Astrocyte (in vitro differentiated cells and primary cell): ENCODE measurements around the gene ZNF786. TPM values are rescaled to one million over a fixed set of nuclear protein-coding genes. Genes with fewer than 3 reads are reported as not detected.

Experiments
- DNase-seq: peaks from one replicate; pipeline ENCODE4 v3.0.0-alpha.2; 2010; ENCODE audit warnings: low read depth
- FAIRE-seq: peaks from 2 replicates; lab custom pipeline; 2011; peaks lifted over from hg19 to GRCh38; lab: Jason Lieb, UNC
- H2AFZ ChIP-seq: 2 replicates; pipeline ENCODE4 v1.6.0; 2012; ENCODE audit warnings: low read depth, low read length, inconsistent platforms
- H3K27ac ChIP-seq: 2 replicates; pipeline ENCODE4 v1.5.1; 2011; ENCODE audit warnings: low read depth, low read length, inconsistent platforms
- H3K27me3 ChIP-seq: 2 replicates; pipeline ENCODE4 v1.6.0; 2011; ENCODE audit warnings: low read length, inconsistent platforms; ENCODE audit not compliant: insufficient read depth
- H3K36me3 ChIP-seq: 2 replicates; pipeline ENCODE4 v1.5.1; 2011; ENCODE audit warnings: low read length, inconsistent platforms; ENCODE audit not compliant: insufficient read depth
- H3K4me1 ChIP-seq: 2 replicates; pipeline ENCODE4 v1.5.1; 2011; ENCODE audit warnings: low read length, inconsistent platforms; ENCODE audit not compliant: insufficient read depth
- H3K4me2 ChIP-seq: 2 replicates; pipeline ENCODE4 v1.6.0; 2012; ENCODE audit warnings: low read length, inconsistent platforms
- H3K4me3 ChIP-seq: 2 replicates; pipeline ENCODE4 v1.5.1; 2011; ENCODE audit warnings: low read depth, mild to moderate bottlenecking, low read length, inconsistent platforms; ENCODE audit not compliant: insufficient read depth
- H3K79me2 ChIP-seq: 2 replicates; pipeline ENCODE4 v1.6.0; 2012; ENCODE audit warnings: mild to moderate bottlenecking, low read length, inconsistent platforms; ENCODE audit not compliant: insufficient read depth
- H3K9ac ChIP-seq: 2 replicates; pipeline ENCODE4 v1.6.0; 2012; ENCODE audit warnings: mild to moderate bottlenecking, low read length, inconsistent platforms
- H3K9me3 ChIP-seq: 2 replicates; pipeline ENCODE4 v1.5.1; 2012; ENCODE audit warnings: low read depth, mild to moderate bottlenecking, low read length, inconsistent platforms; ENCODE audit not compliant: insufficient read depth
- H4K20me1 ChIP-seq: 2 replicates; pipeline ENCODE4 v1.6.0; 2012; ENCODE audit warnings: low read length, inconsistent platforms; ENCODE audit not compliant: insufficient read depth
- H3K27ac Mint-ChIP-seq: one replicate; pipeline ENCODE4 v1.8.0; 2021; ENCODE audit warnings: mild to moderate bottlenecking, mixed read lengths; ENCODE audit not compliant: unreplicated experiment
- H3K27me3 Mint-ChIP-seq: one replicate; pipeline ENCODE4 v1.8.0; 2021; ENCODE audit warnings: low read depth, mixed read lengths; ENCODE audit not compliant: unreplicated experiment
- H3K36me3 Mint-ChIP-seq: one replicate; pipeline ENCODE4 v1.8.0; 2021; ENCODE audit warnings: low read depth, mixed read lengths; ENCODE audit not compliant: unreplicated experiment
- H3K4me1 Mint-ChIP-seq: one replicate; pipeline ENCODE4 v1.8.0; 2021; ENCODE audit warnings: low read depth, mixed read lengths; ENCODE audit not compliant: unreplicated experiment
- H3K4me3 Mint-ChIP-seq: one replicate; pipeline ENCODE4 v1.8.0; 2021; ENCODE audit warnings: mild to moderate bottlenecking, moderate library complexity, mixed read lengths; ENCODE audit not compliant: unreplicated experiment
- H3K9me3 Mint-ChIP-seq: one replicate; pipeline ENCODE4 v1.8.0; 2021; ENCODE audit warnings: mild to moderate bottlenecking, mixed read lengths; ENCODE audit not compliant: unreplicated experiment
- EZH2 ChIP-seq: IDR thresholded peaks from 2 replicates; pipeline ENCODE4 v1.6.1; 2012; ENCODE audit warnings: mild to moderate bottlenecking, low read length, inconsistent platforms; ENCODE audit not compliant: insufficient read depth
- total RNA-seq: library from RNA; stranded (reverse); gene quantifications from 2 replicates; pipeline ENCODE4 v1.2.1, GENCODE V29; 2021
- TF ChIP-seq, protein P1 (sequence below): IDR thresholded peaks from 2 replicates; pipeline ENCODE4 v1.5.1; 2011; ENCODE audit warnings: low read depth, mild to moderate bottlenecking, inconsistent platforms, low read length, moderate library complexity; ENCODE audit not compliant: insufficient read depth

ZNF786 gene
- total RNA-seq, 1 donor from 2014 or later: 9.9 TPM

DNA sequence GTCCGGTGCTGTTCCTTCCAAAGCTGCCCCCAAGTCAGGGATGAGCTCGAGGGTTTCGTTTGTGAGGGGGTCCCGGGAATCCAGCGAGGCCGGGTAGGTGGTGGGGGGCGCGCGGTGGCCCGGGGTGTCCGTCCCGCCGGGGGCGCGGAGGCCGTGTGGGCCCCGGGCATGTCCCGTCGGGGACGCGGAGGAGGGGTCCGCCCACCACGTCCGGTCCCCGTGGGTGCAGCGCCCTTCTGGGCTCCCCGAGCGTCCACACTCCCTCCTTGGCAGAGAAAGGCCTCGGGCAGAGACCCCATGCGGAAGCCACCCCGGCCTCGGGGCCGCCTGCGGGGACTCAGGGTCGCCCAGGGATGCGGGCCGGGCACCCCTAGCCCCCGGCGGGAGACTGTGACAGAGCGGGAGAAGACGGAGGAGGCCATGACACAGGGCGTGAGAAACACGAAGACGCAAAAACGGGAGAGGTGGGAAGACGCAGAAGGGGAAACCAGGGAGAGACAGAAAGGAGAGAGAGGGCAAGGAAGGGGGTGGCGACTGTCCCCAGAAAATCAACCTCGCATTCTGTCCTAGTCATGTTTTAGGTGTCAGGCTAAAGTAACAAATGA, 36.2 kb upstream of the ZNF786 start:
- Histone ChIP-seq H3K27ac (peak overlapping the region; percentile 94), H3K9ac (peak overlapping the region; percentile 98), H3K79me2 (peaks cover 40% of the 10 kb centered on the region), H4K20me1 (no peaks in the 10 kb centered on the region), H3K9me3 (peaks cover 6% of the 10 kb centered on the region), H3K4me3 (peak overlapping the region; percentile 83), H2AFZ (peak overlapping the region; percentile 96), H3K4me2 (peak overlapping the region; percentile 91), H3K27me3 (no peaks in the 10 kb centered on the region), H3K4me1 (peaks cover 6% of the 10 kb centered on the region), H3K36me3 (no peaks in the 10 kb centered on the region)
- H3K27me3 Mint-ChIP-seq: no peaks in the 10 kb centered on the region
- peaks cover 7% of the 10 kb centered on the region for H3K4me1 Mint-ChIP-seq
- H3K4me3 Mint-ChIP-seq: peak overlapping the region; percentile 97
- no peak for FAIRE-seq
- DNase-seq: no peak
- H3K36me3 Mint-ChIP-seq: peaks cover 14% of the 10 kb centered on the region
- peak overlapping the region; percentile 99 for H3K27ac Mint-ChIP-seq
- H3K9me3 Mint-ChIP-seq: peaks cover 9% of the 10 kb centered on the region
- TF ChIP-seq, protein P1, sequence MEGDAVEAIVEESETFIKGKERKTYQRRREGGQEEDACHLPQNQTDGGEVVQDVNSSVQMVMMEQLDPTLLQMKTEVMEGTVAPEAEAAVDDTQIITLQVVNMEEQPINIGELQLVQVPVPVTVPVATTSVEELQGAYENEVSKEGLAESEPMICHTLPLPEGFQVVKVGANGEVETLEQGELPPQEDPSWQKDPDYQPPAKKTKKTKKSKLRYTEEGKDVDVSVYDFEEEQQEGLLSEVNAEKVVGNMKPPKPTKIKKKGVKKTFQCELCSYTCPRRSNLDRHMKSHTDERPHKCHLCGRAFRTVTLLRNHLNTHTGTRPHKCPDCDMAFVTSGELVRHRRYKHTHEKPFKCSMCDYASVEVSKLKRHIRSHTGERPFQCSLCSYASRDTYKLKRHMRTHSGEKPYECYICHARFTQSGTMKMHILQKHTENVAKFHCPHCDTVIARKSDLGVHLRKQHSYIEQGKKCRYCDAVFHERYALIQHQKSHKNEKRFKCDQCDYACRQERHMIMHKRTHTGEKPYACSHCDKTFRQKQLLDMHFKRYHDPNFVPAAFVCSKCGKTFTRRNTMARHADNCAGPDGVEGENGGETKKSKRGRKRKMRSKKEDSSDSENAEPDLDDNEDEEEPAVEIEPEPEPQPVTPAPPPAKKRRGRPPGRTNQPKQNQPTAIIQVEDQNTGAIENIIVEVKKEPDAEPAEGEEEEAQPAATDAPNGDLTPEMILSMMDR: no peak
- no peak for TF ChIP-seq EZH2

DNA sequence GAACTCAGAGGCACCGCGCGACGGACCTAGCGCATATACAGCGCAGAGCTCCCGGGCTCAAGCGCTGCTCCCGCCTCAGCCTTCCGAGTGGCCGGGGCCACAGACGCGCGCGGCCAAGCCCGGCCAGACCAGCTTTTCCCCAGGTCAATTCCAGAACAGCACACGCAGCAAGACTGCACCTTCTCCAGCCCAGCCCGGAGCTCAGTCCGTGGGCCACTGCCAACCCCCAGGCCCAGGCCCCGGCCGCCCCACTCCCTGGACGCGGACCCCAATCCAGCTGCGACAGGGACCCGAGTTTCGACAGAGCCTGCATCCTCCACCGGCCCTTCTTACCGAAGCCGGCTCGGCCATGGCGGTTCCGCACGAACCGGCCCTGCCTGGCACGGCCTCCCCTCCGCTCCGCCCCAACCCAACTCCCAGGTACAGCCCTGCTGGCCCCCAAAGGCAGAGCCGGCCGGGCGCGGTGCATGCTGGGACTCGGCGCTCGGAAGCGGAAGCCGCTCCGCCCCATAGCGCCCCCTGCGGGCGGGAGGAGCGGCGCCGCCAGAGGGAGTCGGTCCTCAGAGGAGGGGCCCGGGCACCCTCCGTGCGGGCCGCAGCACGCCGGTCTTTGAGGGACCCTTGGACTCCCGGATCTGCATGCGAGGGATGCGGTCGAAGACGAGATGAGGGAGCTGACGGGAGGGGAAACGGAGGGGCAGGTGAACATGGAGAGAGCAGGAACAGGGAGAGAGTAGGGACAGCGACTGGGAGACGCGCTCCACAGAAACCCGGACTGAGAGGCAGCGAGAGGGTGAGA, 35.5 kb upstream of the ZNF786 start, which contains the start of gene ZNF425:
ZNF425 (minus strand) TSS at position 462 of the 799 bp plus-strand sequence; CDS start at position 351, 111 bp downstream.
- Mint-ChIP-seq H3K4me3 (peak within 1 kb of the TSS; percentile 97), H3K36me3 (peaks cover 14% of the 10 kb centered on the region), H3K9me3 (peaks cover 6% of the 10 kb centered on the region), H3K27me3 (no peaks in the 10 kb centered on the region), H3K27ac (peak within 1 kb of the TSS; percentile 99), H3K4me1 (peaks cover 7% of the 10 kb centered on the region)
- peak; percentile 74 for DNase-seq
- peaks cover 6% of the 10 kb centered on the region for H3K9me3 ChIP-seq
- no peaks in the 10 kb centered on the region for H4K20me1 ChIP-seq
- H3K4me3 ChIP-seq: peak within 1 kb of the TSS; percentile 83
- H3K27me3 ChIP-seq: no peaks in the 10 kb centered on the region
- peak within 1 kb of the TSS; percentile 91 for H3K4me2 ChIP-seq
- H3K36me3 ChIP-seq: no peaks in the 10 kb centered on the region
- no peak for FAIRE-seq
- peak within 1 kb of the TSS; percentile 97 for H2AFZ ChIP-seq
- peak within 1 kb of the TSS; percentile 94 for H3K27ac ChIP-seq
- peaks cover 40% of the 10 kb centered on the region for H3K79me2 ChIP-seq
- peak within 1 kb of the TSS; percentile 98 for H3K9ac ChIP-seq
- no peak for TF ChIP-seq EZH2
- TF ChIP-seq, protein P1: peak; percentile 61
- H3K4me1 ChIP-seq: peaks cover 6% of the 10 kb centered on the region
